NCI-H2171 treated with DMSO at 0.1 percent for 48 hours (cell line): ENCODE data around the gene PTPA.

Experiments
- DNase-seq: peaks from one replicate; lab custom pipeline; 2025; lab: John Stamatoyannopoulos, UW

Gene PTPA

DNA sequence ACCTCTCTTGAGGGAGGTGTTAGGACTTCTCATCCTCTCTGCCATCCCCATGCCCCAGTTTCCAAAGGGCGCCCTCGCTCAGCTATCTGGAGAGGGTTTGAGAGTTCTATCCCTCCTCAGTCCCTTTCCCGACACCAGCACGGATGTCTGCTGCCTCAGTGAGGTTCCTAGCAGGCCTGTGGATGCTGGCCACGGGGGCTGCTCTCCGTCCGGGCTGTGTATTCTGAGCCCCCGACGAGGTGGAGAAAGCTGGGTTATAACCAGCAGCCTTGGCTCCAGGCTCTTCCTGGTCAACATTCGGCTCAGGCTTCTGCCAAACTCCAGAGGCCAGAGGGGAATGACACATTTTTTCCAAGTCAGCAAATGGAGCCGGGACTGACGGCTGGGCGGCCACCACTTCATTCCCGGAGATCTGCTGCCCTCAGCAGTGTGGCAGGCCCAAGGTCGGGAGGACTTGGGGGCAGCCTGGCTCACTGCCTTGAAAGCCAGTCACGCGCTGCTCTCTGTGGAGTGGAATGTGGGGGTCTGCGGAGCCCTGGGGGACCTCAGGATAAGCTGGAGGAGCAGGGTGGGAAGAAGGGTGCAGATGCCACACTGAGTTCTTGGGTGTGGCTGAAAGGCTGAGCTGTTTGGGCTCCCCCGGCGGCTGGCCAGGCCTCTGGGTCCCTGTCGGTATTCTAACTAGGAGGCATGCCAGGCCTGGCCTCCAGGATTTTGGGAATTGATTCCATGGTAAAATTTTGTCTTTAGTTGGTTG, 27.4 kb downstream of the PTPA start:
- DNase-seq: no peak

DNA sequence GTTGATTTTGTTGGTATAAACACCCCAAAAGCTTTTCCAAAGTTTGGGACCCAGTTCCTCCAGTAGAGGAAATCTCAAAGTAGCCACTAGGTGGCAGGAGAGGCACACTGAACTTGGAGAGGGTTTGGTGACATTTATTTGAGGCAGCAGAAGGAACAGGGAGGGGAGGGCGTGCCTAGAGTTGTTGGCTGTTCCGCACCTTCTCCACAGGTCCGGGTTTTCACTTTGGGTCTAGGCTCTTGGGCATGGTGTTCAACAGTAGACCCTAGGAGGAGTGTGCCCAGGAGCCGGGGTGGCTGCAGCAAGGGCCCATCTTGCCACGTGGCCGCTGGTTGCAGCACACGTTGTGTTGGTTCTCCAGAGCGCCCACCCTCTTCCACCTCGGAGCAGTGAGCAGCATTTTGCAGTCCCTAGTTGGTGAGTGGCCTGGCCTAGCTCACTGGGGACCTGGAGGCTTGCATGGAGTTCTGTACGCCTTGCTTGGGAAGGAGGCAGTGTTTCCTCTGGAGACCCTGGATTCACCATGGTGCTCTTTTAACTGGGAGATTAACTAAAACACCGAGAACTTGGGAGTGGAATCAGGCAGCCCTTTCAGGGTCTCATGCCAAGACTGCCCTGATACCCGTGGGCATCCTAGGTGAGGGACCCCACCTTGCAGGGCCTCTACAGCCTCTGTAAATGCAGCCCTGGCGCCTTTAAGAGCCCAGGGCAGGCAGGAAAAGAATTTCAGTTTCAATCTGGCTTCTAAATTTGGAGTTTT, 28.2 kb downstream of the PTPA start:
- peak; percentile 96 for DNase-seq

DNA sequence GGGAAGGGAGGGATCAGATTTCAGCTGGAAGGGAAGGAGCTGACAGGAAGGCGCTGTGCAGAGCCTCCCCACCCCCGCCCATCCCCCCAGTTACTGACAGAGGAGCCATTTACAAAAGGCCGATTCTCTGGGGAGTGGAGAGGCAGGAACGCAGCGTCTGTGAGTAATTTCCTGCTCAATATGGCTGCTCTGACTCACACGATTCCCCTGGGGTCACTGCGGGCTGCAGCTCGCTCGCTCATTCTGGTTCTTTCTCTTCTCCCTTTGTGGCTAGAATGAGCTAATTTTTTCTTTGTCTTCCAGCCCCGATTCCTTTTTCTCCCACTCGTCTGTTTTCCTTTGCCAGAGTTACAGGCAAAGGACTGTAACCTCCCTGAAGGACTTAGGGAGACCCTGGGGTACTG, 28.8 kb downstream of the PTPA start:
- peak; percentile 100 for DNase-seq

DNA sequence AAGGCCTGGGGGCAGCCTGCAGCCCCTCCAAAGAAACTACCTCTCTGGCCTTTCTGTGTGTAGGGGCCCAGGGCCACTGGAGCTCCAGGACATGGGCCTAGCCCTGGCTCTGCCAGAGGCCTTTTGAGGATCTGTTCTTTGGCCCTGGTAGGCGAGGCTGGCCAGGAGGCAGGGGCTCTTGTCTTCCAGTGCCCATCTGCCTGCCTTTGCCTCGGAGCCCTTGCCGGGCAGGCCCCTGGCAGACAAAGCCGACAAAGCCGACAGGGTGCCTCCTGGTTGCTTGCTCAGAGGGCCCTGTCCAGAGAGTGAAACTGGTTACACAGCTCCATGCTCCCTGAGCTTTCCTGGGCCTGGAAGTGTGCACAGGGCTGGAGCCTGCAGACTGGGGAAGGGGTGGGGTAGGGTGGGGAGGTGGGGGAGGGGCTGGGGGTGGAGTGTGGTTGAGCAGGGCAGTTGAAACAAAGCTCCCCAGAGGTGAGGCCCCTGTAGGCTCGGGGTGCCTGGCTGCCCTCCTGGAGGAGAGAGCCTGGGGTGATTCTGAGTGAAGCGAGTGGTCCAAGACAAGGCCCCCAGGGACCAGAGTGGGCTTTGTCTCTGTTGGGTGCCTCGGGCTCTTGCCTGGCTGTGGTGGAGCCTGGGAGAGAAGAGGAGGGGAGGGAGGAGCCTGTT, 29.3 kb downstream of the PTPA start:
- peak; percentile 79 for DNase-seq

DNA sequence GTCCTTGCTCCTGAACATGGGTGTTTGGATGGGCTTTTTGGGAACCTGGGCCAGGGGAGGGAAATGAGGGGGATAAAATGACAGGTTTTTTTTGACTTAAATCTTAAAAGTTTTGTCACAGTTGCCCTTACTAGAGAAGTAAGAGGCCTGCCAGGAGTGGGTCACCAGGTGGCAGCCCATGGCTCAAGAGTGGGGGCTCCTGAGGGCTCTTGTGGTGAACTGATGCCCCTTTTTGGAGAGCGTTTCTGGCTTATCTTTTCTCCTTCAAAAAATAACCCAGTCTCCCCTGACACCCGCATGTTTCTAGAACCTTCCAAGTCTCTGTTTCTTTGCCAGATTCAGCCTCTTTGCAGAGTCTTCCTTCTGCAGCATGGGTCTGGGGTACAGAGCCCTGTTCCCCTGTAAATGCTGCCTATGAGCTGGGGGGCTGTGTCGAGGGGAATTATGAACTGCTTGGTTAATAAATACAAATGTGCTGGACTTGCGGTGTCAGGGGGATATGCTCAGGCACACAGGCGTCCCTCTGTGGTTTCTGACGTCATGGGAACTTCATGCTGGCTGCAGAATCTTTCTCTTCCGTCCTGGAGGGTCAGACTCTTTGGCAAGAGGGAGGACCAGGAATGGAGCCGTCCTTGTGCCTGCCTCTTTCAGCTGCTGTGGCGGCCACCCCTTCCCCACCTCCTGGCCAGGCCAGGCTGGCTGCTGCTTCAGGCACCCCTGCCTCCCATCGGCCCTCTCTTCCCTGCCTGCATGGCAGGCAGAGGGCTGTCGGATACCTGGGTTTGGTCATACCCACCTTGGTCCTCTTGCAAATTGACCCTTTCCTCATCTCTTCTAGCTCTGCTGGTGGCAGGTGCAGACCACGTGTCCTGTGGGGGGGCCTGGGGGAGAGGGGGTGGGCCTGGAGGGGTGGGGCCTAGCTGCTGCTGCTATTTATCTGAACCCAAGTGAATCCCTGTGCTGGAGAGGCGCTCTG, 30.1 kb downstream of the PTPA start:
- no peak for DNase-seq

DNA sequence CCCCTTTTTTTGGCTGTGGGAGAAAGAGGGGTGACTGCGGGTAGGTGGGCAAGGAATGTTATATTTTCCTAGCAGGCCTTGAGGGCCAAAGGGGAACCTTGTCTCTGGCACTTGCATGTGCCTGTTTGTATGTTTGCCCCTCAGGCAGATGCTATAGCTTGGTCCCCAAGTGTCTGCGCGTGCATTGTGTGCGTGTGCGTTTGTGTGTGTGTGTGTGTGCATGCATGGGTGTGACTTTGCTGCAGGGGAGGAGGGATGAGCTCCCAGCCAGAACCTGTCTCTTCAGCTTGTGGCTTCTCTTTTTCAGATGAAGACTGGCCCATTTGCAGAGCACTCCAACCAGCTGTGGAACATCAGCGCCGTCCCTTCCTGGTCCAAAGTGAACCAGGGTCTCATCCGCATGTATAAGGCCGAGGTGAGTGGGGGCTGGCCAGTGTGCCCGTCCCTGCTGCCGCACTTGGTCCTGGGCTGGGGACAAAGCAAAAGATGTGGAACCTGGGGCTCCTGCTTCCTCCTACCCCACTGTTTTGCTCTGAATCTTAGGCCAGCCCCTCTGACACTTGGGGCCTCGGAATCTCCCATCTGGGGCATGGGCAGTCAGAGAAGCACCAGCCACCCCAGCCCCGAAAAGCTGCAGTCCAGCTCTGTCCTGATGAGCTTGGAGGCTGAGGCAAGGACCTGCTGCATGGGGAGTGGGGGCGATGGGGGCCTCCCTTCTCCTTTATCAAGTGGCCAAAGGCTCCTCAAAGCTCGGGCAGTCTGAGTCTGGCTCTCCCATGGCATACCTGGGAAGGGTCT, 31.1 kb downstream of the PTPA start:
- DNase-seq: no peak

DNA sequence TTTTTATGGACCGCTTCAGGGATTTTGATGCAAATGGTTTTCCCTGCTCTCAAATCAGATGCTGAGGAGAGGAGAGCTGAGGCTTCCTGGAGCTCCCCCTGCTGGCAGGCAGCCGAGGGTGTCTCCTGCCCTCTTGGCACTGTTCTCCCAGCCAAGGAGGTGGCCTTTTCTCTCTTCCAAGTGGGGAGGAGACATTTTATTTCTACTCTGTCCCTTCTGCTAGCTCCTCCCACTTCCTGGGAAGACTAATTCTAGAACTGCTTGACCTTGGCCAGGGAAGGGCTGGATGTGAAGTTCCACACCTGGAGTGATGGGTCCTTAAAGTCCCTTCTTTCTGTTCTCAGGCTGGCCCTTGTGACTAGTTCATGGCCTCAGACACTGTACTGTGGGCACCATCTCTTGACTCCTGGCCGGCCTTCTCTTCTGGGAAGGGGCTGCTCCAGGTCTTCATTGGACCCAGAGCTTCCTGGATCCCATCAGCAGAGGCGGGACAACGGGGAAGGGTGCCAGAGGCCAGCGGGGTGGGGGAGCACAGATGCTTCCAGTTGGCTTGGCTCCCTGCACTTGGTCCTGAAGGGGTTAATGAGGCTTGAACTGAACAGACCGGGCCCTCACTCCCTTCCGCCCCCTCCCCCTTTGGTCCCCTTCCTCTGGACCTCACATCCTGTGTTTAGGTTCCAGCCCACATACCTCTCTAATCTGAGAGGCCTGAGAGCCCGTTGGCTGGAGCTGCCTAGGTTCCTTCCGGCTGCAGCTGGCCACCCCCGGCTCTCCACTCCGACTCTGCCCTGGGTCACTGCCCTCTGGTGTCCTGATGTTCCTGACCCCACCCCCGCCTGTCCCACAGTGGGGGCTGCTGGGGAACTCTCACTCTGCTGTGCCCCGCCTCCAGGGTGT, 32.1 kb downstream of the PTPA start:
- DNase-seq: peak; percentile 62

DNA sequence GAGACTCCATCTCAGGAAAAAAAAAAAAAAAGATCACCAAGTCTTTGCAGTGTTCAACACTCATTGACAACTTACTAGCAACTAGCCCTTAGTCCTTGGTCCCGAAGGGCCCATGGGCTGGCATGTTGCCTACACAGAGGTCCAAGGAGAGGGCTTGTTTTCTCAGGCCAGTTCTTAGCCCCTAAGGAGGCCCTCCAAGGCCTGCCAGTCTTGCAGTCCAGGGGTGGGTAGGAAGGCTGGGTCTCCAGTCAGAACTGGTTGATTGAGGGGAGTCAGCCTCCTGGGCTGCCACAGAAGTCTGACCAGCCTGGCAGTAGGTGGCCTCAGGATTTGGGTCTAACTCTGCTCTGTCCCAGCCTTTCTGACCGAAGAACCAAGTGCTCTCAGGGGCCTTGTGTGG, 34.1 kb downstream of the PTPA start:
- no peak for DNase-seq

DNA sequence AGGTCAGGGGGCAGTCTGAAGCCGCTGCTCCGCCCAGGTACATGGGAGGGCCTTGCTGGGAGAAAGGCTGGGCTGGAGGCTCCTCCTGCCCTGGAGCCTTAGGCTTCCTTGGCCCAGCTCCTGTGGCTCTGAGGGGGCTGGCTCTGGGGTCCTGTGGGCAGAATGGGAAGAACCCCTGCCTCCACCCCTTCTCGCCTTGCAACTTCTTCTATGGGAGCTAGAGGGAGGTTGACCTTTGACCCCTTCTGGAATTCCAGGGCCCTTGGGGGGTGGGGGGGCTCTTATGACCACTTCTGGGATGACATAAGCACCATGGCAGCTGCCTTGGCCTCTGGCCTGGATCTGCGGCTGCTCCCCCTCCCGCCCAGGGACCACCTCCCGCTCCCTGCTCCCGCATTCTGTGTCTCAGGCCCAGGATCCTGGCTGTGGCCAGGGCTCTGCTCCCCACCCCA, 34.7 kb downstream of the PTPA start:
- DNase-seq: no peak

DNA sequence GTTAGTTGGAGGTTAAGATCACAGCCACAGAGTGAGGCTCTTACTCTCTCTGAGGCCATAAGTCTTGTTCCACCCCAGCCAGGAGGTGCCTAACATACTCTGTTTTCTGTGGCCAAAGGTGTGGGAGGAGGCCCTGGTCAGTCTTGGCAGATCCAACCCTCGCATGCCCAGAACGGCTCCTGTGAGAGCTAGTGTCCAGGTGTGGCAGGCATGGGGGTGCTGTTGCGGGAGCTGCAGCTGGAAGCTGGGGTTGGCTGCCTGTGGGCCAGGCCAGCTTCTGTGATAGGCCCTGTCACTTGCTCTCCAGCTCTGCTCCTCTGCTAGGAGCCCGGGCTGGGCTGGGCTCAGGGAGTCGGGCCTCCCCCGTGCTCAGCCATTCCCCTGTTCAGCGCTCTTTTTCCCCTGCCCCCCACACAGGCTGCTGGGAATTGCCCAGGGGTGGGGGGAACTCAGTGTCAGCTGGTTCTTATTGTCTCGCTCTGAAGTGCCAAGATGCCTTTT, 35.3 kb downstream of the PTPA start:
- DNase-seq: no peak

DNA sequence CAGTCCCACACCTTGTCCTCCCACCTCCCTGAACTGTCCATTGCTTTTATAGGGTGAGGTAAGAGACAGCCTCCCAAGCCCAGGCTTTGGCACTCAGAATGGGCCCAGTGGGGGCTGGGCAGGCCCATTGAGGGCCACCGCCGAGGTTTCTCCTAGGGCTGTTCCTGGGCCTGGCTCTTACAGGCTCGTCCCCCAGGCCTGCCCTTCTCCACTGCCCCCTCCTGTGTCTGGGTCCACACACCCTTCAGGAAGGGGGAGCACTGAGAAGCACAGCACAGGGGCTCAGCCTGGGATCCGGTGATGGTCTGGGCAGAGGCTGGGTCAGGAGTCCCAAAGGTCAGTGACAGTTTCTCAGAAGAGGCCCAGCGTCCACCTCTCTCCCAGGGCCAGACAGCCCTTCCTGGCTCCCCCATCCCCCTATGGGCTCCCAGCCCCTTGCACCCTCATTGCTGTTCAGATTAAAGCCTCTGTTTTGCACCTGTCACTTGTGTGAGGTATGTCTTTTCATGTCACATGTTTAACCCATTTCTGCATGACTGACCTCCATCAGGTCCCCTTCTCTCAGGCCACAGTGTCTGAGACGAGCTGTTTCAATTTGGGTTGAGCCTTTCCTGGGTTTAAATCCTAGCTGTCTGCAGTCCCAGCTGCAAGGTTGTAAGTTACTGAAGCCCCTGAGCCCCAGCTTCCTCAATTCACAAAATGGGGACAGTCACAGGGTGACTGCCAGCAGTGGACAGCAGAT, 37.4 kb downstream of the PTPA start:
- no peak for DNase-seq

DNA sequence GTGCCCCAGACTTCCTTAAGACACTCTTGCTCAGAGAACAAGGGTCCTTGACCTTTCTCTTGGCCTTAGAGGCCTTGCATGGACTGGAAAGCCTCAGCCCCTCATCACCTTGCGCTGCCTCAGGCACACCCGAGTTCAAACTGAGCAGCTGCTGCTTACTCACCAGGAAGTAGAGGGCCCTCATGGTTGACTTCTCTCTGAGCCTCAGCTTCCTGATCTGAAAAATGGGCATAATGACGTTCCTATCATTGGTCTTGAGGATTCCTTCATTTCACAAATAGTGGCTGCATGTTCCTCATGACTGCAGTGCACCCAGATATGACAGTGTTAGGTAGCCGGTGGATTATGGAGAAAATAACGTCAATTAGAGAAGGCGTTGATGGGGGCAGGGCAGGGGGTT, 38.2 kb downstream of the PTPA start:
- no peak for DNase-seq

DNA sequence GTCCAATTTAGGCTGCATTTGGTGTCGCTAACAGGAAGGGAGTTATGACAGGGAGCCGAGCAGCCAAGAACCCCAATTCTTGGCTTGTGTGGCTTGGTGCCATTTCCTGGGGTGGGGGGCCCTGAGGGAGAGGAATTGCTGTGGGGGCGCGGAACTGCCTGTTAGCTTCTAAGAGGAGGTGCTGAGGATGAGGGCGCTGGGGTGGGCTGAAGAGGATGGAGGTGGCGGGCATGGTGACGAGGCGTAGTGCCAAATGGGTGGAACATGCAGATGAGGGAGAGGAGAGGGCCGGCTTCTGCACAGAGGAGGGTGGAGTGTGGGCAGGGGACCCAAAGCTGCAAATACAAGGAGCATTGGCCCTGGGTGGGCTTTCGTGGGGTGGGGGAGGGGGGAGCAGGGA, 38.9 kb downstream of the PTPA start:
- no peak for DNase-seq

DNA sequence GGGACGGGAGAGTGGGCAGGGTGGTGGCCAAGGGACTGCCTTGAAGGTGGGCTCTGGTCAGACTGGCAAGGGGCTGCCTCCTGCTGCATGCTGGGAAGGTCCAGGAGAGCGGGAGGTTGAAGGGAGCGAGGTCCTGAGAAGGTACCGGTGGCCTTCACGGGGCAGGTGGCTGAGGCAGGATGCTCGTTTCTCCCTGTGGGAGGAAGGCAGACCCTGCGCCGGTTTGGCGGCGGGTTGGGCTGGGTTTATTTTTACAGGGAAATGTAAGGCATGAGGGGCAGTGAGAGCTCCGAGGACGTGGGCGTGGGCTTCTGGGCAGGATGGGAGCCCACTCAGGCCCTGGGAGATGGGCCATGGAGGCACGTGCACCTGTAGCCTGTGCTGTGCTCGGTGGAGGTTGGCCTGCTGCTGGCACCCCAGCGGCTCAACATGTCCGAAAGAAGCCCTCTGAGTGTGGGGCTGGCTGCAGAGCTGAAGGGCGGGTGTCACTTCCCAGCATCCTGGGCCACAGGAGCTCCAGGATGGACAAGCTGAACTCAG, 39.5 kb downstream of the PTPA start:
- DNase-seq: no peak

DNA sequence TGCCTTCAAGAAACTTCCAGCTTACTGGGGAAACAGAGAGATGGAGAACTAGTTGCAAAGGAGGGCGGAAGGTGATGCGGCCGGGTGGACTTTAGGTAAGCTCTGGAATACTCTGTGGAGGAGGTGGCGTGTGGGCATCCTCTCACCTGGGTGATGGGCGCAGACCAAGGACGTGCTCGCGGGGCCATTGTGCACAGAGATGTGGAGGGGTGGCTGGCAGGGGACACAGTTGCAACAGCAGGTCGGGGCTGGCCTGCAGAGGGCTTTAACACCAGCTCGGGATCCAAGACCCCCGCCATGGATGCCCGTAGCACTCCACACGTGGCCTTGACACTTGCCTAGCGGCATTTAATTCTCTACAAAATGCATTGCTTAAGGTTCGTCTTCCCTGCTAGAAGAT, 40.3 kb downstream of the PTPA start:
- no peak for DNase-seq

DNA sequence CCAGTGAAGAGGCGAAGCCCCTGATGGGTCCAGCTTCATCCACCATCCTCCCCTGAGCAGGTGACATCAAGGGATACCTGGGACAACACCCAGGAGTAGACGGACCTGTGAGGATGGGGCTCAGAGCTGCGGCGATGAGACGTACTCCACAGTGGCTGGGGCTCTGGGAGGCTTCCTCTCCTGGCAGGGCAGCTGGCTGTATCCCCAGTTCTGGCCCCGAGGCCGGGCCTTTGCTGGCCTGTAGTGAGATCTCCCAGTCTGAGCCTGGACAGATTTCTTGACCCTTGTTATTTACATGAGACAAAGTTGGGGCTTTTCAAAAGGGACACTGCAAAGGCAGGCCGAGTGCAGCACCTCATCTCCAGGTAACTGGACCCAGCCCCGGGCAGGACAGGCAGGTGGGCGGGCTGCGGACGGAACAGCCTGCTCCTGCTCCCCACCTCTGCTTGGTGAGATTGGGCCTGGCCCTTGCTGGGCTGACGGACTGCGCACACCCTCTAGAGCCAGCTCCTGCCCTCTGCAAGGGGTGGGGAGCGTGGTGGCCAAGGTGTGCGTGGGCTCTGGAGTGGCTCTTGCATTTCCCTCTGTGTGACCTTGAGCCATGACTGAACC, 43.8 kb downstream of the PTPA start:
- DNase-seq: no peak

DNA sequence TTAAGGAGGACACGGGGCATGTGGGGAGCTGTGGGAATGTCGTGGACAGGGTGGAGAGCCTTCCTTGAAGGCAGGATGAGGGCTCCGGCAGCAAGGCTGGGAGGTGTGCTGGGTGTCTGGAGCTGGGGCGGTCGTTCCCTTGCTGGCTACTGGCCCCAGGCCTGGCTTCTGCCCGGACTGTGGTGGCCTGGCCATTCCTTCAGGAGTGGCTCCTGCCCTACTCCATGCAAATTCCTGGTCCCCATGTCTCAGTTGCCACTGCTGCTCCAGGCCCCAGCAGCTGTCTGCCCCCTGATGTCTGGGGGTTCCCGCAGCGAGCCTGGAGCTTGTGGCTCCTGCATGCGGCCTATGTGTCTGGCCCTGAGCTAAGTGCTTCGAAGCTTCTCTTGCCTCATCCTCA, 44.9 kb downstream of the PTPA start:
- no peak for DNase-seq
